CD4-positive, alpha-beta T cell treated with Interleukin-1 beta for 1 hour (primary cell): ENCODE data around the gene ACTN4.
A peak's percentile ranks its signal among the peaks of the same experiment; 100 is the strongest.

Experiments used
- DNase-seq, 2 donors: peaks; one replicate each; pipeline ENCODE4 v3.0.0-alpha.2; 2020 to 2022

Gene ACTN4

GRCh38 chr19:38727868-38728660 is 80.6 kb downstream of the ACTN4 start:
- DNase-seq = no peak

- no peak for DNase-seq
Measured at GRCh38 chr19:38728752-38729541, 81.5 kb downstream of the ACTN4 start.

GRCh38 chr19:38729653-38730469 is 82.4 kb downstream of the ACTN4 start:
- DNase-seq = peak; percentile 76 to 78

- no peak for DNase-seq
Measured at GRCh38 chr19:38730470-38730730, 83.0 kb downstream of the ACTN4 start.

- DNase-seq = no peak
Measured at GRCh38 chr19:38730731-38731589, 83.5 kb downstream of the ACTN4 start.

GRCh38 chr19:38731654-38732301 is 84.3 kb downstream of the ACTN4 start:
- no peak for DNase-seq

GRCh38 chr19:38733241-38733492 is 85.7 kb downstream of the ACTN4 start:
- no peak for DNase-seq

- DNase-seq = no peak
Measured at GRCh38 chr19:38733493-38734175, 86.2 kb downstream of the ACTN4 start.

- DNase-seq = no peak
Measured at GRCh38 chr19:38734176-38734425, 86.7 kb downstream of the ACTN4 start.

- peak; percentile 27 to 39 for DNase-seq
Measured at GRCh38 chr19:38734426-38735256, 87.2 kb downstream of the ACTN4 start.

GRCh38 chr19:38735257-38735686 is 87.8 kb downstream of the ACTN4 start:
- DNase-seq = peak in 1 of 2 donors; percentile 33

- DNase-seq = peak; percentile 56 to 66
Measured at GRCh38 chr19:38736036-38736412, 88.6 kb downstream of the ACTN4 start.

- peak; percentile 68 to 74 for DNase-seq
Measured at GRCh38 chr19:38736413-38737280, 89.2 kb downstream of the ACTN4 start.

- DNase-seq = no peak
Measured at GRCh38 chr19:38737281-38737865, 89.9 kb downstream of the ACTN4 start.

- DNase-seq = no peak
Measured at GRCh38 chr19:38737921-38738737, 90.7 kb downstream of the ACTN4 start.

GRCh38 chr19:38739440-38740256 is 92.2 kb downstream of the ACTN4 start:
- peak in 1 of 2 donors; percentile 24 for DNase-seq

GRCh38 chr19:38740257-38740592 is 92.8 kb downstream of the ACTN4 start:
- no peak for DNase-seq

GRCh38 chr19:38740932-38741331 is 93.5 kb downstream of the ACTN4 start:
- no peak for DNase-seq
